HG03457 (cell line): ENCODE measurements around the gene LAMA4.

Experiments used
- ATAC-seq: cut with Tn5 transposase; IDR thresholded peaks from one replicate; pipeline ENCODE4 v1.9.1; 2021; ENCODE audit warnings: moderate number of reproducible peaks; ENCODE audit not compliant: unreplicated experiment

Gene LAMA4

DNA sequence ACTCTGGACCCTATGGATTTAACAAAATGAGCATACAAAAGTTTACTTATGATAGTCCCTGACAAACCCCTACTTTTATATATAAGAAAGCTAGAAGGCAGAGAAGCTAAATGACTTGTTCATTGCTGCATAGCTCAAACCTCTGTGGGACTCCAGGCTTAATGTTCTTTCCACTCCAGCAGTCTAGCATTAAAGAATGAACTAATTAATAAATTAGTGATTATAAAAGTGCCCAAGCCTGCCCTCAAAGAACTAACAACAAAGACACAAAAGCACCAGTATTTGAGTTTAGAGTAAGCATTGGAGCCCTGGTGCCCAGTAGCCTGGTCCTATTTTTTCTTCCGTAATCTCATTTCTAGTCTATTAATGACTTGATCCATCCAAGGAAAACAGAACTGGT, 59.9 kb downstream of the LAMA4 start:
- no peak for ATAC-seq

DNA sequence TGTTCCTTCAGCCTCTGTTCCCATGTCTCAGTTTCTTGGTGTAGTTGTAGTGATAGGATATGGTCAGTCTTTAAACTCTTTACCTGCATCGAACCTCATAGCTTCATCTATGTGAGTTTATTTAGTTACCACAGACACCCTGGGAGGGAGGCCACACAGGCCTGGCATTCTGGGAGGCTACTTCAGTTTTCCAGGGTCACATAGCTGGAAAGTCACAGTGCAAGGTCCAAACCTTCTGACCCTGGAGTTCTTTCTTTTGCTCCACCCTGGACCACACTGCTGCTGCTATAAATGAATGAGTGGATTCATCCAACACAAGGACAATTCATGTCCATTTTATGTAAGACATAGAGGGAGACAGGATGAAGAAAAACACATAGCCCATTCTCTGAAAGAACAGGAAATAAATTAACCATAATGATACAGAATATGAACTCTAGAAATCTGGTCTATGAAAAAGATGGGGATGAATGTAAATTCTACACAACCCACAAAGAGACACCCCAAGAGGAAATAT, 60.8 kb downstream of the LAMA4 start:
- ATAC-seq = no peak

DNA sequence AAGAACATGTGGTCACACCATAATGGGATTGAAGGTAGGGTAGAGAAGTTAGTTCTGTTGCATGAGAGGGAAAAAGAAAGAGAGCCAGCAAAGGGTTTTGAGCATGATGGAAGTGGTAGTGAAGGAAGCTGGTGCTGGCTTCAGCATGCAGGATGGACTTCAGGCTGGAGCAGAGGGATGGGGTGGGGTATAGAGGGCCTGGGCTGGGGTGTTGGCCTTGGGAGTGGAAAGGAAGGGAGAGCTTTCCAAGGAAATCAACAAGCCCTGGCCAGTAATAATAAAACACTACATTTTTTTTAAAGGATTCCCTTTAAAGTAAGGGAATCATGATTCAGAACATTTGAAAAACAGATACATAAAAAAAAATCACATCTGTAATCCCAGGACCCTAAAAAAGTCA, 61.2 kb downstream of the LAMA4 start:
- ATAC-seq = no peak

DNA sequence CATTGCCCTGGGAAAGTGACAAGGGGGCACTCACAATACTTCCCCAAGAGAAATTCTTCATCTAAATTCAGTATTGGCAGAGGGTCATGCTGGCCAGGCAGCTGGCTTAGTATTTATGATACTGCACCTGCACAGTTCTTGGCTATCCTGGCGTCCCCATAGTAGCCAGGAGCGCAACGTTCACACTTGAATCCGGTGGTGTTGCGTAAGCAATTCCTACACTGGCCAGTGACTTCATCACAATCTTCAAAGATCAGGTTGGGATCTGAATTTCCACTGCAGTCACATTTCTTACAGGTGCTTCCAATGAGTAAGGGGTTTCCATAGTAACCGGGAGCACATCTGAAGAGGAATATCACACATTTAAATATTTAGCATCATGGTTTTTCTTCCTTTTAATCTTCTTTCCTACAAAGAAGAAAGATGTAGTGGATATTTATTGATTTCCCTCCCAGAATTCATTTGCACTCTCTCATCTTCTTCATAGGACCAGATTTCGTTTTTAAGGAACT, 62.8 kb downstream of the LAMA4 start:
- ATAC-seq = no peak

DNA sequence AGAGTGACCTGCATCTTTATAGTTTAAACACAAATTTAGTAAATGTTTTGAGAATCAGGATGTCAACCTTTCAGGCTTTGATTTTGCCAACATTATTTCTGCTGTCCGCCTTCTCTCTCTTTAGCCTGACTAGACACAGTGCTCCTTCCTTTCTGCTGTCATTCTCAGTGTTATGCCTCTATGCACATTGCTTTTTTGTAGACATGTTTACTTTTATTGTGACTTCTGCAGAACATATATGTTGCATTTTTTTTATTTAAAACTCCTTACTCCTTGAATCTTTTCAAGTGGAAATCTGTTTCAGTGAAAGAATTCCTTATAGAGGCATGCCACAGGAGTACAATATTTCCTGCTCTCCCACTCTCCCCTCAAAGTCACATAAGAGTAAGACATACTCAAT, 64.2 kb downstream of the LAMA4 start:
- ATAC-seq = no peak

DNA sequence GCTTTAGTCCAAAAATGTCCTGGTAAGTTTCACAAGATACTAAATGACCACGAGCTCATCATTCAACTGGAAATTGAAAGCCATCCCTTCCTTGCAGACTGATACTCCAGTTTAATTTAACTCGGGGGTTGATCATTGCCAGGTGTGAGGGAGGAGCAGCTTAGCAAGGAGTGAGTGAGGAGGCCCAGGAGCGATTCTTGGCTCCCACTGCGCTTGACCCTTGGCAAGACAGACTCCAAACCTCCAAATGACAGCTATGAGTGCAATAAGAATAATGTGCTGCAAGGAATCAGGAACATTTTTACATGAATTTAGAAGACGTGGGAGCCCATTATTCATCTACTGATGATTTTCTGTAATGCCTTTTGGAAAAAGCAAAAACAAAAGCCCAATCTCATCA, 64.9 kb downstream of the LAMA4 start:
- no peak for ATAC-seq

DNA sequence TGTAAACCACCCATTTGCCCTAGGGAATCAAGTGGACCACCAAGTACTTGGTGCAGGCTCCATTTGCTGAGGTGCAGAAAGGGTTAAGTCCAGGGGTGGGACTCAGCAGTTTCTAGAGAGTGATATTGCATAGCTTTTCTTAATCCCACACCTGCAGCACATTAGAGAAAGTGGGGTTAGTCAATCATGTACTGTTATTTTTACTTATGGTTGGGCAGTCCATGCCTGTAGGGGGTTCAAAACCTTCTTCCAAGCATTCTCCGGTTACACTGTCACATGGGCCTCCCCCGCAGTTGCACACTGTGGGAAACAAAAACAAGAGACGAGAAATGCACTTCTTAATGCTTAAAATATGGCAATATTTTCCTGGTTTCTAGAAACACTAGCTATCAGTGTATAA, 65.5 kb downstream of the LAMA4 start:
- ATAC-seq = no peak

DNA sequence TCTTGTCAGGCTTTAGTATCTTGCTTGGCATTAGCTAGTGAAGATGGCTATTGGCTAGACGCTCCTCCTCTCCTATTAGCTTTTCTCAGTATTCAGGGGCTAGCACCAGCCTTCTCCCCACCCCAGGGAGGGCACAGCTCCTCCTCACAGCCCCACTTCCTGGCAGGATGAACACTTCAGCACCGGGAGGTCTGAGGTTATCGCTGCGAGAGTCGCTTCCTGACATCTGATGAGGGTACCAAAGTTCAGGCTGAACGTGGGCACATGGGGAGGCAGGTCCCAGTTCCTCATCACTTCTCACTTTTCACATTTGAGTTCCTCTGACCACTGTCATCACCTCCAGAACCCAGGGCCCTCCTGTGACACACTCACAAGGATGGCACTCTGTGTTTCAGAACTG, 66.6 kb downstream of the LAMA4 start:
- no peak for ATAC-seq

DNA sequence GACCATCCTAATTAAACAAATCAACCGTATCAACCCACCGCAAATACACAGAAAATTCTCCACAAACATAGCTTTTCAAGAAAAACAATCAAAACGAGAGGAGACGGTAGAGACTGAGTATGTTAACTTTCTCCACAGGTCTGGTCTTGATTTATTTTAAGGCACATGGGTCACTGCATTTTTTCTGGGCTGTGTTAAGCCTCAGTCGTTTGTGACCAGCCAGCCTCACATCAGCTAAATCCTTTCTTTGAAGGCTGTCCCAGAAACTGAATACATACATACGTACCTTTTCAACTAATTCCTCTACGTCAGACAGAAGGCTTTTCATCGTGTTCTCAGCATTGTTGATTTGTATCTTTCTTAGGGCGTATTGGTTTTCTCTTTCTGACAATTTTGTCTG, 69.4 kb downstream of the LAMA4 start:
- ATAC-seq = no peak

DNA sequence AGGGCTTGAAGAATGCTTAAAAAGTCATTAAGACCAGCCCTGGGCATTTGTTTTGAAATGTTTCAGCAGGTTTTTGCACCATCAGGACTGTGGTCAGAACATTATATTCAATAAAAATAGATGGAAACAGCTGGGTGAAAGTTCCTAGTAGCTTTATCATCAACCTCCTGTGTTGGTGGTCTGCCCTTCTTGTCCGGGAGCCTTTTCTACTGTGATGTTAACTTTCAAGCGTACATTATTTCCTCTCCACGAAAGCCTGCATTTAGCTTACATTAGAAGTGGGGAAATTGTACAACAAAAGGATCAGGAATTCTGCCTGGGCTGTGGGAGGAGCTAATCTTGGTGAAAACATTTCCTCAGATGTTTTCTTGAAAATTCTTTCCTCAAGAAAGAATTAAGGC, 71.1 kb downstream of the LAMA4 start:
- no peak for ATAC-seq

DNA sequence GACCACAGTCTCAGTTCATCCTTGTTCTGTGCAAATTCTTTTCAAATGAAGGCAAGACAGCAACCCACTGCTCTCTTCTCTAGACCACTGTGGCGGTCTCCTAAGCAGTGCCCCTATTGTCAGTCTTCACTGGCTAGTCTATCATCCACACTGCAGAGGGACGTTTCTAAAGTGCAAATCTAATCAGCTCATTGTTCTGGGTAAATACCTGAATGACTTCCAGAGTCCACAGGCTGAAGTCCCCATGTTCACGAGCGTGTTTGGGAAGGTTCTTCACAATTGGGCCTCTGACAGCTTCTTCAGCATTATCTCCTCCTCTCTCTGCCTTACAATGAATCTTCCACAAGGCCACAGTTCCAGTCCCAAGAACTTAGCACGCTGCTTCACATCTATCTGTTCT, 73.2 kb downstream of the LAMA4 start:
- ATAC-seq = no peak

DNA sequence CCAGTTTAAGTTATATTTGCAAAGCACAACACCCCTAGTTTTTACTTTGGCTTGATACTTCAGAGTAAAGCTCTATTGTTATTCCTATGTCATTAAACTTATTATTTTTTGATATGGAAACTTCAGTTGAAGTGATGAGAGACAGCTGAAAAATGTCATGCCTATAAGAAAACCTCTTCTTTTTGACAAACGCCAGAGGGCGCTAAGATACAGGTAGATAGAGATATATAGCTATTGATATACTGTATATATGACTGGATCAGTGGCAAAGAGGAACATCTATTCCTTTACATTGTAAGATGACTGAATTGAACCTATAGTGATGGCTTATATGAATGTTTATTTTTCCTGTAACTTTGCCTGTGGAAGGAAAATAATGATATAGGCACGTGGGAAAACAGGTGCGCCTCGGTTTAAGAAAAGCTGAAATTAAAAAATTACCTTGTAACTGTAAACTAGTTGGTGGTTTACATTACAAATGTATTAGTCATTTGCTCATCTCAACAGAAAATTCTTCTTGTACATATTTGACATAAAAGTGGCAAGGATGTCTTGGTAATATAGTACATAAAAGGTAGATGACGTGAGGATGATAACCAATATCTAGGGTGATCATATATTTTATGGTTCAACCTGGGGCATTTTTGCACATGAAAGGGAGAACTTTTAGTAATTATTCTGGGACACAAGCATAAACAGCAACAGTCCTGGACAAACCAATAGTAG, 74.1 kb downstream of the LAMA4 start:
- ATAC-seq = peak; percentile 52

DNA sequence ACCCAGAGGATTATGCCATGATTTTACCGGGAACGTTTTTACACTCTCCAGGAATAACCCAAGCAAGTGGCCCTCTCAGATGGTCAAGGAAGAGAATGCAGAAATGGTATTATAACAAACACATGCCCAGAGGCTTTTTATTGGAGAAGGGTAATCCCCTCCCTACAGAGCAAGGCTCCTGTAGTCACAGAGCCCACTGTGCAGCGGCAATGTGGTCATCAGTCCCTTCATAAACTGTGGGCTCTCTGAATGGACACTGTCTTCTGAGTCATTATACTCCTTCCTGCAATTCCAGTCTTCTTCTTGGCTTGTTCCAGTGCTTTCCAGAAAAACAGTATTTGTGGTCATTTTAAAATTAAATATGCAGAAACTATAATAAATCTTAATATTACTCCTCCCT, 74.7 kb downstream of the LAMA4 start:
- ATAC-seq = no peak

DNA sequence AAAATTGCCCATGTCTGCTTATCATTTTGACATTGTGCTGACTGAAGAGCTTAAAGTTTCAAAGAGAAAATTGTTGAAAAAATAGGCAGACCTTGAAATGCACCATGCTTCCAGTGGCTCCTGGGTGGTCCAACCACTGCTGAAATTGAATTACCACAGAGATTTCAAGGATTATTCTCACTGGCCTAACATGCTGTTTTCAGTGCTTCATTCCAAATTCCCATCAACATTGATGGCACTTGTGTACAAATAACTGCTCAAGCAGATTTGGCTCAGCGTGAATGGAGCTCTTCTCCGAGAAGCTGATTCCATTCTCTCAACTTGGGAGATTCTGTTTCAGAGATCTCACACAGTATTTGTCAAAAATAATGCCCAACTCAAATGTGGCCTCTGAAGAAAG, 75.5 kb downstream of the LAMA4 start:
- no peak for ATAC-seq

DNA sequence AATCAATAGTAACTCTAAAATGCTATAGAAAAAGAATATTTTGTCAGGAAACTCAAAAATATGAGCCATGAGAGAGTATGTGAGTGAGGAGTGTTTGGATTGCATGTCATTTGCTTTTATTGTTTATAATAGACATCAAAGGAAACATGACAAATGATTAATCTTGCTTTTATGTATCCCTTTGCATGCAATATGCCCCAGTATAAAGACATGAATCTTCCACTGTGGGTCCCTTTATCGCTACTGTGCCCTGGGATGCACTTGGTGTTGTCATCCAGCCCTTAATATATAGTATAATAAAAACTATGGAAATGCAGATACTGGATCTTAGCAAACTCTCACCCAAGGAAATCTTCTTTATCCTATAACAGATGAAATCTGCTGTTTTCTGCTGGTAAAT, 77.3 kb downstream of the LAMA4 start:
- ATAC-seq = no peak

DNA sequence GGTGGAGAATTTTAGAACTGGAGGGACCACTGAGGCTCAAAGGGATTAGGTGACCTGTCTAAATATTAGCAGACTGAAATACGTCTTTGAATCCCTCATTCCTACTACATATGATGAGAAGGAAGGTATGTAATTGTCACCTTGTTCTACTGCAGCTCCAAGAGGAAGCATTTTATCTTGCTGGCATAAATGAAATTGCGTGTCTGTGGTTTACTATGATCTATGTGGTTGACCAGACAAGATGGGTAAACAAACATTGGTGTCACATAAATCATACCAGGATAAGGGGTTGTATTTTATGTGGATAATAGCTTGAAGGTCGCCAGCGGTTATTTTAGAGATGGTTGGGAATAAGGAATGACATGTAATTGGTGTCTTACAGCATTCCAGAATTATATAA, 78.2 kb downstream of the LAMA4 start:
- ATAC-seq = no peak

DNA sequence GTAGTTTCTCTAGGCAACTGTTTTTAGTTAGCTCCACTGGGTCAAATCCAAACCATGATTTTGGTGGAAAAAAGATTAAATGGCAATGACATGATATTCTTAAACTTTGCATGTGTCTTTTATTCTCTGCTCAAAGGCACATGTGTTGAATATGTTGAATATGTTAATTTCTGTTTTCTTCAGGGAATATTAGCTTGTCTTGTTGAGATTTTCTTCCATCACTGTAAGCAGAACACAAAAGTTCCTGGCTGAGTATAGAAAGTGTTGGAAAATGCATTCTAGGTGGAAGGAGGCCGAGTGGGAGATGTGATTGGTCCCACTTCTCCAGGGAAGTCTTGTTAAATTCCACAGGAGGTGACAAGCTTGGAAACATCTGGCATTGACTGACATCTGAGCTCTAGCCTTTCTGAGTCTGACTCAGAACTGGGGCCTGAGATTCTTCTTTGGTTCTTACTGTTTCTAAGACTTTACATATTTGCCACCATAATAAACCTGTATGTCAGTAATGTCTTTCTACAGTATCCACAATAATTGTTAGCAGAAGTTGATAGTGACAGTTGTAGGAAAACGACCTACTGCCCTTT, 81.1 kb downstream of the LAMA4 start:
- ATAC-seq = no peak

DNA sequence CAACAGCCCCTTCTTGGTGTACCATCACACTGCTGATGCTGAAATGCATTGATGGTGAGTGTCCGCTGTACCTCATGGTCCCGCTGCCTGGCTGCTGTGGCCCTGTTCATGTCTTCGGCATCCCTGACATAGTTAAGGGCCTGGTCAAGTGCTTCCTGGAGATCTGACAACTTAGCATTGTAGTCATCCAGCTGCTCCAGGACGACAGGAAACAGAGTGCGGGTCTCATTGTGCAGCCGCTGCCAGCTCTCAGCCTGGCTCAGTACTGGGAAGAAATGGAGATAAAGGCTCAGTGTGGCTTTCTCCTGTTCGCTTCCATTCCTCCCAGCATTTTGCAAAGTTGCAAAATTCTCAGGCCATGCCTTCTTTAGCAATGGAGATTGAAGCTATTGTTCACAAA, 81.8 kb downstream of the LAMA4 start:
- ATAC-seq = no peak

DNA sequence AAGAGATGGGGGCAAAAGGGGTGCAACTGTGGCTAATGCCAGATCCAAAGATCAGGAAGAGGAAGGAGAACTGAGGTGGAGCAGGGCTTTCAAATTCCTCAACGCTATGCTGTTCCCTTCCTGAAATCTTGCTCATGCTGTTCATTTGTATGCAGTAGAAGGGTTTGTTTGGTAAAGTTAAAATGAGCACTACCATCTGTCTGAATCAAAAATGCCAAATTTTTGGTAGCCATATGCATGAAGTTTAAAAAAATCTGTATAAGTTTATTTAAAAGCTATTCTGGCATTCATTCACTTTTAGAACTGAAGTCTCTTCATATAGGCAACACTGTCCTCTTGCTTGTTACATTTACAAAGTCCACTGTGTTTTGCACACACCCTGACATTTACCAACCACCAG, 84.8 kb downstream of the LAMA4 start:
- no peak for ATAC-seq

DNA sequence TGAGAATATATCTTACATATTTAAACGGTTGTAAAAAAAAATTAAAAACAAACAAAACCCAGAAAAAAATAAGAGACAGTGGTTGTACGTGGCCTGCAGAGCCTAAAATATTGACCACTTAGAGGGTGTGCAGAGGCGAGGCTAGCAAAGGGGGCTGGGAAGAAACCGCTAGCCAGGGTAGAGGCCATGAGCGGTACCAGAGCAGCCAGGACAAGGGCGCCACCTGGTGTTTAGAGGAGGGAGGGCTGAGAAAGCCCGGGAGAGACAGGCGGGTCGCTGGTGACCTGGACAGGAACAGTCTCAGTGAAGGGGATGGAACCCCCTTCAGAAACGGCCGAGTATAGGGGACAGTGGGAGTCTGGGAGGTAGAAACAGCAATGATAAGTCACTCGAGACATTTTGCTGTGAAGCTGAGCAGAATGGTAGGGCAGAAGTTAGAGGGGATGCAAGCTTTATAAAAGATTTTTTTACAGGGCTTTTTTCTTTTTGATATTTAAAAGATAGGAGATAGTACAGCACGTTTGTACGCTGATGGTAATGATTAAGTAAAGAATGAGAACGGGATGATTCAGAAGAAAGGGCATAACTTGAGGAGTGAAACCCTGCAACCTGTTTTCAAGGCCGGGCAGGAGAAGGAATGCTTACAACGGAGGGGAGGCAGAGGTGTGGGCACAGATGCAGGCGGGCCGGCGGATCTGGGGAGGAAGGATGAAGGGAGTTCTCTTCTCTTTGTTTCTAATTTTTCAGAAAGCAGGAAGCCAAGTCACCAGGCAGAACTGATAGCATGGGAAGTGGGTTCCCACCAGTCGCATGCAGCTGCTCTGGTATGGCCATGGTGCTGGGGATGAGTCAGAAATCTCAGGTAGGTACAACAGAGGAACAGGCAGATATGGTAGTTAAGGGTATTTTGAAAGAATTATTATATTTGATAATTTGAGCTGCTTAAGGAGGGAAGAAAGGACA, 90.8 kb downstream of the LAMA4 start:
- peak; percentile 98 for ATAC-seq

DNA sequence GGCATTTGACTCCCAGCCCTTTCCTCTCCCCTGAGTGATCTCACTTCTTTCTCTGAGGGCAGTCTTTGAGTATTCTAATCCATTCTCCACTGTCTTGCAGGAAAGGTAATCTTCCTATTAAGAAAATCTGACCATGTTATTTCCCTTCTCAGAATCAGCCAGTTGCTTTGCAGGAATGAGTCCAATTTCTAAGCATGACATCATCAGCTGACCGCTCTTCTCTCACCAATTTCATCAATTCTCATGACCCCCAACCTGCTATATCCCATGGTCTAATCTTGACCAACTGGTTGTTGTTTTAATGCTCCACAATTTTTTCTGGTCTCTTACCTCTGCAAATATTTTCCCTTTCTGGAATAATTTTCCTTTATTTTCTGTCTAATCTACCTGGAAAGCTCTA, 93.6 kb downstream of the LAMA4 start:
- no peak for ATAC-seq

DNA sequence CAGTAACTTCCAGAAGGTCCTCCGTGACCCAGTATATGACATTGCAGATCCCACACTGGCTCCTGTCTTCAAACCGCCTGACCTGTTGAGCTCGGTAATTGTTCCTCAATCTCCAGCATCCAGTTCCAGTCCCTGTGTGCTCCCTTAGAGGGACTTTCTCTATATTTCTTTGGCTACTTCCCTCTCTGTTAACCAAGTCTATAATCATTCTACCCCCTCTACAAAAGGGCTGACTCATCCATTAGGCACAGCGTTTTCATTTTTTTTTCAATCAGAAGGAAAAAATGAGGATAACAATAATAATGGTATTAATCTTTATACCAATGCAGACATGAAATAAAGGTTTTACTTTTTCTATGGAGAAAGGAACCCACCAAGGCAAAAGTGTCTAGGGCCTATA, 97.7 kb downstream of the LAMA4 start:
- no peak for ATAC-seq
